GM12875 (cell line): Measurements from ENCODE around the gene CMTM6.

Experiments
- H3K4me3 ChIP-seq: one replicate; pipeline ENCODE4 v1.5.1; 2011; ENCODE audit warnings: low read depth, low read length, control low read depth
- CTCF ChIP-seq: IDR thresholded peaks from 2 replicates; pipeline ENCODE4 v1.5.1; 2011; ENCODE audit warnings: low read depth, mild to moderate bottlenecking, control low read depth, inconsistent platforms, low read length, moderate library complexity, borderline replicate concordance; ENCODE audit not compliant: insufficient read depth

The CMTM6 gene

DNA sequence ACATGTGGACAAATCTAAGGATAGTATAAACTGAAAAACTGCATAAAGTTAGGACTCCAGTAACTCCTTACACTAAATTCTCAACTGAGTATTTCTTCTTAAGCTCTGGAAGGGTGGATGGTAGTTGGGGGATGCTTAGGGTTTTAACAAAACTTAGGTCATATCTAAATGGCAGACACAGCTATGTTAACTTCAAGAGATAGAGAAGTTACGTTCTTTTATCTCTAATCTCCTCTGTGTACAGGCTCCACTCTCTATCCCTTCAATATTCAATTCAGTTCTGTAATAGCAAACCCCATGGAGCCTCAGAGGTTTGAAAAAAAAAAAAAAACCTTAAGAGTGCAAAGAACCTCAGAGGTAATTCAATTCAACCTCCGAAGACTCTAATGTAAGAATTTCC is 3.1 kb downstream of the CMTM6 start:
- no peak overlapping the region for H3K4me3 ChIP-seq
- TF ChIP-seq CTCF: no peak

DNA sequence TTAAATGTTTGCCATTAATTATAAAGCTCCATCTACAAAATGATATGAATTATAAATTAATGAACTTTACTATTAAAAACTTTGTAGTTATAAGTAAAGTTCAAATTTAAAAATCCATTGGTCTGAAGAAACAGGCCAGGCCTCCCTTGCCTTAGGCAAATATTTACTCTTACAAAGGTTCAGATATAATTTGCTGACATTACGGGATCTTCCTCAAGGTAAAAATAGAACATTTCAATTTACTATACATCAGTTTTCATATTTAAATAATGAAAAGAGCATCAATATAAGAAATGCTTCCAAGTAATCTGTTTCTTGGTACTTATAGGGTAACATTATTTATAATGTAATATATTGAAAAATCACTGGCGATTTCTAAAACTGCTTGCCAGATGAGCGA is 3.7 kb downstream of the CMTM6 start:
- no peak for TF ChIP-seq CTCF
- H3K4me3 ChIP-seq: no peak overlapping the region

DNA sequence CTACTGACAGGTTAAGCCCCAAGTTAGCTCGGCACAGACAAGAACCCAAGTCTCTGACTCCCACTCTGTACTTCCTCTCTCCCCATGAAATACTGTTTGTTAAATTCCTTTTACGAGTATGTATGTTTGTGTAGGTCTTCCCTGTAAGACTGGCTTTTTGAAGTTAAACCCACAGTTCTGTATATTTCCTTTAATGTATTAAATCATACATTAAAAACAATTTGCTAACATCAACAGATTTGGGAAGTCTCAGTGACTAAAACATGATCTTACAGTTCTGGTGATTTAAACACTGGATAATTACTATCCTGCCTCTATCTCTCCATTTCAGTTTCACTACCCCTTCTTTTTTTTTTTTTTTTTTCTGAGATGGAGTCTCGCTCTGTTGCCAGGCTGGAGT is 4.4 kb downstream of the CMTM6 start:
- TF ChIP-seq CTCF: no peak
- H3K4me3 ChIP-seq: no peak overlapping the region

DNA sequence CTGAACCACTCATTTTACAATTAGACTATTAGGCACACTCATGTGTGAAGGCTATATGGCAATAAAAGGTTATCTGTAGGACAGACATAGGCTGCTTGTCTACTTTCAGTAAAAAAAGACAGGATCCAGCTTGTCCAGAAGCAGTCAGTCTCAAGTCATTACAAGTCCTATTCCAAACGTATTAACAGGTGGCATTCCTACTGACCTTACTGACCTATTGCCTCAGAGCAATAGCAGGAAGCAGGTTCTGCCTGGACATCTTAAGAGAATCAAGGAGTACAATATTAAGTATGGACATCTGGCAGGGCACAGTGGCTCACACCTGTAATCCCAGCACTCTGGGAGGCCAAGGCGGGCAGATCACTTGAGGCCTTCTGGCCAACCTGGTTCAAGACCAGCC is 7.0 kb downstream of the CMTM6 start:
- H3K4me3 ChIP-seq: no peak overlapping the region
- TF ChIP-seq CTCF: no peak

- H3K4me3 ChIP-seq: no peak overlapping the region
- no peak for TF ChIP-seq CTCF
These were observed 7.6 kb downstream of the CMTM6 start for GRCh38 chr3:32495085-32495484.

DNA sequence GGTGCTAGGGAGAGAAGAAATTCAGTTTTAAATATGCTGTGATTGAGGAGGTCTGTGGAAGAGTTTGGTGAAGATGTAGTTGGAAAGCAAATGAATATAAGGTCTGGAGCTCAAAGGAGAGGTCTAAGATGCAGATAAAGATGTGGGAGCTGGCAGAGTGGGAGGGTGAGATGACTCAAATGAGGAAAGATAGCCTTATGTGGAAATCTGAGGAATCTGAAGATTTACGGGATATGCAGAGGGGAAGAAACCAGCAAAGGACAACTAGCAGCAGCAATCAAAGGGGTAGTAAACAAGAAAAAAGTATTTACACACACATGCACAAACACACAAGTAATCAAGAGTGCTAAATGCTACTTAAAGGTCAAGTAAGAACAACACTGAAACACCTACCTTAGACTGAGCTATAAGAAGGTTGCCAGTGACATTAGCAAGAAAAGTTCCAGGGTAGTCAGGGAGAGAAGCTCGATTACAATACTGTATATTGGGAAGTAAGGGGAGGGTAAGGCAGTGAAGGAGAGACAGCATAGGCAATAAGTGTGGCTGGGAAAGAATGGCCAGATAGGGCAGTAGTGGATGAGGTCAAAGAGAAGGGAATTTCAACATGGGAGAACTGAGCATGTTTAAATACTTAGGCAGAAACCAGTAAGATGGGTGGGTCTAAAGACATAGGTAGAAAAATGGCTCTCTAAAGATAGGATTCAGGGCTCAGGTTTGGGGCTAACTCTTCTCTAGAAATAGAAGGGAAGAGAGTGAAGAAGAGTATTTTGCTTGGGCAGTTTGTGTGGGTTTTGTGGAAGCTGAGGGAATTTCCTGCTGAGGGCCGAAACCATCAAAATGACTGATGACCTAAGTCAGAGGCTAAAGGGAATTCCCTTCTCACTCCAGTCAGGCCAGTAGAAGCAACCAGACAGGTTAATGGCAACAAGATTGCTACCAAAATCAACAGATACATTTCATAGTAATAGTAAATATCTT is 8.9 kb downstream of the CMTM6 start:
- no peak for TF ChIP-seq CTCF
- no peak overlapping the region for H3K4me3 ChIP-seq

DNA sequence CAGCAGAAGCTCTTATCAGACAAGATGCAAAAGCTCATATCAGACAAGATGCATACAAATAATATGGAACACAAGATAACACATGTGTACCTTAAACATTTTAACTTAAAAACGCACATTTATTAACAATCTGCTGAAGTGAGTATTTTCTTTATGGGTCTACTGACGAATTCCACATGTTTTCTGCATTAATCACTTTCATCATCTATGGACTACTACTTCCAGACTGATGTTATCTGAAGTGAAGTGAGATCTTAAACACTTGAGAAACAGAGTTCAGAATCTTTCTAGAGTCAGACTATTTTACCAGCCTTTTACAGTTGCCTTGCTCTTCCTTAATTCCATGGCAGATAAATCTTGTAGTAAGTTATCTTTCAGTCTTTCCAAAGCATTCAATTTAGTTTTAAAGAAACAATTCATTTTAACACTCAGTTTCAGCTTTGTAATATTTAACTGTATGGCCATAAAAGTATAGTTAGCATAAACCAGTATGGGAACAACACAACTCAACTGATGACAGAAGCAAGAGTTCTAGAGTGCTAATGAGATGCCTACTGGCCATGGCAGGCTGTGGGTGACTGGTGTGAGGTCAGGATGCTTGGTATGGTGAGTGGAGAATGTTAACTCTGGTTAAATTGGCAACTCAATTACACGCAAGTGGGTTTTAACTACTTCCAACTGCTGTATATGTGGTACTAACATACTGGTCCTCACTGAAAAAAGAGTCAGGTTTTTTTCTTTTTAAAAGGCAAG is 9.8 kb downstream of the CMTM6 start:
- no peak overlapping the region for H3K4me3 ChIP-seq
- no peak for TF ChIP-seq CTCF
